ENCODE results near the gene PAK4. TPM values are rescaled to one million over a fixed set of nuclear protein-coding genes. Genes with fewer than 3 reads are reported as not detected.
A peak's percentile ranks its signal among the peaks of the same experiment; 100 is the strongest.

PAK4 gene
- total and polyA plus RNA-seq, 9 of the 15 experiments (the other 6 are each of a cell fraction or from before 2014, with no cell fraction given) = 0.21 to 33.5 (median 5.8) TPM

DNA sequence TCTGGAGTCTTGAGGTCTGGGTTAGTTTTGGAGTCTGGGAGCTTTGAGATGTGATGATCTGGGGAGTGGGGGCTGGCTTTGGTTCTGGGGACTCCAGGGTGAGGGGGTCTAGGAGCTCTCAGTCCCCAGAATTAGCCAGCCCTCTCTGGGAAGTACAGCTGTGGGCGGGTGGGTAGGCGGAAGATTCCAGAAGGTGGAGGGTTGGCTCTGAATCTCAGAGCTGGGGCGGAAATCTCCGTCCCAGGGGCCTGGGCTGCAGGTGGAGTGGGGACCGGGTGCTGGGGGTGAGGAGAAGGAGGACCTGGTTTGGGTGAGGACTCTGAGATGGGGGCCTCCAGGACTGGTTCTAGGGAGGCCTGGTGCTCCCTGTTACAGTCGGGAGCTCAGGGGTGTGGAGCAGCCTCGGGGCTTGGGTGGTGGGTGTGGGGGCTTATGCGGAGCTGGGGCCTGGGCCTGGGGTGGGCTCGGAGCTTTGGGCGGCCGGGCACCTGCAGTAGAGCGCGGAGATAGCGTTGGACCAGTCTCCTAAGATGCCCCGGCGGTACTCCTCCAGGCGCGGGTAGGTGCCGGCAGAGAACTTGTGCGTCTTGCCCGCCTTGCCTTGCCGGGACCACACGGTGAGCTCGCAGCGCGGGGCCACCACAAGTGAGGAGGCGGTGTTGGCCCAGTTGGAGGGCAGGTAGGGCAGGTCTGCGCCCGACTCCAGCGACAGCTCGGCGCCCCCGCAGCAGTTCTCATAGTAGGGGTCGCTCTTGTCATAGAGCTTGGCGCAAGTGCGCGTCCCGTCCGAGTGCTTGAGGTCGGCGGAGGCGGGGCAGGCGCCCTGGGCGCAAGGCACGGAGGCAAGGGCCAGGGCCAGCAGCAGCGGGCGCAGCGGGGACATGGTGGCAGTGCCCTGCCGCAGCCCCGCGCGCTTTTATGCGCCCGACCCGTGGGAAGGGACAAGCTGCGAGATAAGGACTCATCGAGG lies 78.1 kb downstream of the PAK4 start, which contains the start of gene SYCN:
Gene SYCN (minus strand): TSS at position 892 of the 970 bp plus-strand sequence. CDS start 9 bp downstream, at position 883.
- no peaks in the 10 kb centered on the region for H3K79me2 ChIP-seq (ENCODE audit: control insufficient read depth, insufficient read depth, low read length)
- no peaks in the 10 kb centered on the region for H3K36me3 ChIP-seq (ENCODE audit: control insufficient read depth, insufficient read depth, low read length)
- H4K20me1 ChIP-seq (replicated peaks; ENCODE audit: control insufficient read depth, insufficient read depth, low read length) = no peaks in the 10 kb centered on the region; the same call in 1 of the 2 replicates
- no TSS peak for BruUV-seq (replicated peaks)
- no peak within 1 kb of the TSS for H3K4me3 ChIP-seq
- peaks cover 24 to 57% of the 10 kb centered on the region in 2 experiments for H3K4me1 ChIP-seq (replicated peaks in 1 of 2; ENCODE audit: control insufficient read depth in 2 of 2, insufficient read depth in 2 of 2, low read length in 2 of 2)
- no peaks in the 10 kb centered on the region for H3K9me1 ChIP-seq (ENCODE audit: control insufficient read depth, insufficient read depth, low read length)
- peak within 1 kb of the TSS; percentile 54 for H2AFZ ChIP-seq (ENCODE audit: low read depth, low read length)
- intact Hi-C loops (cut with micrococcal nuclease) (no loop called here), in situ Hi-C loops (cut with MboI) (no loop called here)
- H3K9ac ChIP-seq (ENCODE audit: insufficient read depth in 1 of 2, low read depth in 2 of 2, low read length in 2 of 2) = peak within 1 kb of the TSS; percentile 10 to 75; a peak in 2 of 4 replicates
- peak within 1 kb of the TSS; percentile 45 for H3K27ac ChIP-seq (ENCODE audit: extremely low read depth, low read depth, low read length)
- FAIRE-seq (no peak), ATAC-seq (no peak), DNase-seq (ENCODE audit: extremely low read depth in 1 of 4, low spot score in 3 of 4) (no peak)
- ChIA-PET POLR2A (interaction anchor here (0.8 to 1.0 kb wide), 3 partner anchors 10 to 82 kb away, joined by 3 to 4 read pairs (median 3); no protein-coding TSS in a partner anchor), CTCF (ENCODE audit: low intra/inter-chr PET ratio) (no interaction called here)
- H3K27me3 ChIP-seq (ENCODE audit: control insufficient read depth in 2 of 2, insufficient read depth in 2 of 2, low read length in 2 of 2) = no peaks in the 10 kb centered on the region
- no peaks in the 10 kb centered on the region for H3K9me3 ChIP-seq (replicated peaks; ENCODE audit: control insufficient read depth, insufficient read depth, low read depth, low read length)
- H3K4me2 ChIP-seq (ENCODE audit: insufficient read depth, low read length) = peak within 1 kb of the TSS; percentile 42
- WGBS (ENCODE audit: insufficient coverage, low coverage, missing lambda C conversion rate) = 86% methylated on average over 49 of the region's 57 CpGs
- TF ChIP-seq SRSF3 (IDR thresholded peaks at IDR 0.05; ENCODE audit: insufficient read depth, low read length) = no peak
- TF ChIP-seq, protein P1, sequence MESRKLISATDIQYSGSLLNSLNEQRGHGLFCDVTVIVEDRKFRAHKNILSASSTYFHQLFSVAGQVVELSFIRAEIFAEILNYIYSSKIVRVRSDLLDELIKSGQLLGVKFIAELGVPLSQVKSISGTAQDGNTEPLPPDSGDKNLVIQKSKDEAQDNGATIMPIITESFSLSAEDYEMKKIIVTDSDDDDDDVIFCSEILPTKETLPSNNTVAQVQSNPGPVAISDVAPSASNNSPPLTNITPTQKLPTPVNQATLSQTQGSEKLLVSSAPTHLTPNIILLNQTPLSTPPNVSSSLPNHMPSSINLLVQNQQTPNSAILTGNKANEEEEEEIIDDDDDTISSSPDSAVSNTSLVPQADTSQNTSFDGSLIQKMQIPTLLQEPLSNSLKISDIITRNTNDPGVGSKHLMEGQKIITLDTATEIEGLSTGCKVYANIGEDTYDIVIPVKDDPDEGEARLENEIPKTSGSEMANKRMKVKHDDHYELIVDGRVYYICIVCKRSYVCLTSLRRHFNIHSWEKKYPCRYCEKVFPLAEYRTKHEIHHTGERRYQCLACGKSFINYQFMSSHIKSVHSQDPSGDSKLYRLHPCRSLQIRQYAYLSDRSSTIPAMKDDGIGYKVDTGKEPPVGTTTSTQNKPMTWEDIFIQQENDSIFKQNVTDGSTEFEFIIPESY (CRISPR knock-in tag; IDR thresholded peaks at IDR 0.05) = peak; percentile 97
- TF ChIP-seq REST (IDR thresholded peaks at IDR 0.05; ENCODE audit: borderline replicate concordance) = no peak
- TF ChIP-seq REST (CRISPR knock-in tag; IDR thresholded peaks at IDR 0.05; ENCODE audit: low read depth) = 0 out of 2 replicates have a peak, but pooled peaks have one; percentile 41
- 0 out of 2 replicates have a peak, but pooled peaks have one; percentile 0 for TF ChIP-seq GABPB1 (CRISPR knock-in tag; IDR thresholded peaks at IDR 0.05)
- TF ChIP-seq HNRNPL (IDR thresholded peaks at IDR 0.05; ENCODE audit: low read depth, low read length) = peak; percentile 55; the same call in 1 of the 2 replicates
- TF ChIP-seq BDP1 (IDR thresholded peaks at IDR 0.05; ENCODE audit: insufficient read depth, insufficient read length) = no peak
- 0 out of 2 replicates have a peak, but pooled peaks have one; percentile 38 for TF ChIP-seq E2F3 (CRISPR knock-in tag; IDR thresholded peaks at IDR 0.05)
- no peak for TF ChIP-seq ID3 (CRISPR knock-in tag; IDR thresholded peaks at IDR 0.05)
- 0 out of 2 replicates have a peak, but pooled peaks have one; percentile 25 for TF ChIP-seq ID3 (tag; IDR thresholded peaks at IDR 0.05)
